ENCODE measurements around the gene USF3.

The USF3 gene

GRCh38 chr3:113741086-113741485 is 44.6 kb upstream of the USF3 start:
- Histone ChIP-seq H2BK5ac (ENCODE audit: low read length) (no peak overlapping the region), H3K79me2 (ENCODE audit: control insufficient read depth, insufficient read depth, low read length) (peaks cover 84% of the 10 kb centered on the region), H3K79me1 (ENCODE audit: low read length) (peaks cover 4% of the 10 kb centered on the region), H3K4me3 (ENCODE audit: low read length) (no peak overlapping the region), H3K4ac (ENCODE audit: low read depth, low read length) (peak overlapping the region; percentile 12), H2BK15ac (replicated peaks; ENCODE audit: low read depth) (no peak overlapping the region), H3K27ac (ENCODE audit: low read depth, low read length) (no peak overlapping the region), H3K9ac (ENCODE audit: low read length) (peak overlapping the region; percentile 9), H3K4me2 (ENCODE audit: low read length) (no peak overlapping the region), H4K8ac (ENCODE audit: low read depth, low read length) (no peak overlapping the region), H4K5ac (ENCODE audit: low read length) (no peak overlapping the region), H3K27me3 (ENCODE audit: insufficient read depth, low read length, poor library complexity) (no peaks in the 10 kb centered on the region), H3K18ac (ENCODE audit: low read length) (no peak overlapping the region), H3K4me1 (ENCODE audit: control insufficient read depth, low read depth, low read length) (peaks cover 4% of the 10 kb centered on the region), H3K56ac (ENCODE audit: low read length) (no peak overlapping the region), H3K23ac (ENCODE audit: low read length) (no peak overlapping the region), H2BK120ac (ENCODE audit: low read depth, low read length) (no peak overlapping the region), H3K36me3 (ENCODE audit: control insufficient read depth, insufficient read depth, low read length) (no peaks in the 10 kb centered on the region), H2AK5ac (ENCODE audit: low read length) (no peak overlapping the region)
- no CpG with 5 or more reads among the region's 5 CpGs for WGBS (ENCODE audit: extremely low coverage, insufficient coverage, low lambda C conversion rate)
- no peak for DNase-seq

- DNase-seq: peak; percentile 79
- no peak overlapping the region for H3K4me2 ChIP-seq (ENCODE audit: low read length)
- H2BK5ac ChIP-seq (ENCODE audit: low read length): no peak overlapping the region
- no peak overlapping the region for H3K56ac ChIP-seq (ENCODE audit: low read length)
- no CpG with 5 or more reads among the region's 3 CpGs for WGBS (ENCODE audit: extremely low coverage, insufficient coverage, low lambda C conversion rate)
- H3K36me3 ChIP-seq (ENCODE audit: control insufficient read depth, insufficient read depth, low read length): no peaks in the 10 kb centered on the region
- H4K8ac ChIP-seq (ENCODE audit: low read depth, low read length): no peak overlapping the region
- H3K27me3 ChIP-seq (ENCODE audit: insufficient read depth, low read length, poor library complexity): no peaks in the 10 kb centered on the region
- no peak overlapping the region for H3K4ac ChIP-seq (ENCODE audit: low read depth, low read length)
- H2BK120ac ChIP-seq (ENCODE audit: low read depth, low read length): no peak overlapping the region
- H3K79me2 ChIP-seq (ENCODE audit: control insufficient read depth, insufficient read depth, low read length): peaks cover 79% of the 10 kb centered on the region
- H2BK15ac ChIP-seq (replicated peaks; ENCODE audit: low read depth): no peak overlapping the region
- peaks cover 2% of the 10 kb centered on the region for H3K4me1 ChIP-seq (ENCODE audit: control insufficient read depth, low read depth, low read length)
- H3K18ac ChIP-seq (ENCODE audit: low read length): no peak overlapping the region
- H3K4me3 ChIP-seq (ENCODE audit: low read length): no peak overlapping the region
- no peak overlapping the region for H3K9ac ChIP-seq (ENCODE audit: low read length)
- H3K27ac ChIP-seq (ENCODE audit: low read depth, low read length): no peak overlapping the region
- peaks cover 4% of the 10 kb centered on the region for H3K79me1 ChIP-seq (ENCODE audit: low read length)
- no peak overlapping the region for H4K5ac ChIP-seq (ENCODE audit: low read length)
- H3K23ac ChIP-seq (ENCODE audit: low read length): no peak overlapping the region
- no peak overlapping the region for H2AK5ac ChIP-seq (ENCODE audit: low read length)
These were observed 40.2 kb upstream of the USF3 start for GRCh38 chr3:113736548-113737089.

DNA sequence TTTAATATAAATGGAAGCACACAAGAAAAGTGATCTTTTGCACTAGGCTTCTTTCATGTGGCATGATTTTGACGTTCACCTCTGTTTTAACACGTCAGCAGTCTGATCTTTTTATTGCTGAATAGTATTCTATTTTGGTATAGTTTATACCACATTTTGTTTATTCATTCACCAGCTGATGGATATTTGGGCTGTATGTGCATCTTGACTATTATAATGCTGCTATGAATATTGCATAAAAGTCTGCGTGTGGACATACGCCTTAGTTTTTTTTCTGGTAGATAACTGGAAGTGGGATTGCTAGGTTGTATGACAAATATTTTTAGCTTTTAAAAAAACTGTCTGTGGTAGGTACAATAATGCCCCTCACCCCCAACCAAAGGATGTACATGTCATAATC is 35.3 kb upstream of the USF3 start:
- no peaks in the 10 kb centered on the region for H3K27me3 ChIP-seq (ENCODE audit: insufficient read depth, low read length, poor library complexity)
- no peak for DNase-seq
- no peak overlapping the region for H3K27ac ChIP-seq (ENCODE audit: low read depth, low read length)
- H2BK15ac ChIP-seq (replicated peaks; ENCODE audit: low read depth): no peak overlapping the region
- H3K4me2 ChIP-seq (ENCODE audit: low read length): no peak overlapping the region
- no peak overlapping the region for H3K9ac ChIP-seq (ENCODE audit: low read length)
- no peaks in the 10 kb centered on the region for H3K36me3 ChIP-seq (ENCODE audit: control insufficient read depth, insufficient read depth, low read length)
- no peak overlapping the region for H3K23ac ChIP-seq (ENCODE audit: low read length)
- no peaks in the 10 kb centered on the region for H3K79me1 ChIP-seq (ENCODE audit: low read length)
- no peak overlapping the region for H3K18ac ChIP-seq (ENCODE audit: low read length)
- H3K4me1 ChIP-seq (ENCODE audit: control insufficient read depth, low read depth, low read length): no peaks in the 10 kb centered on the region
- H2BK120ac ChIP-seq (ENCODE audit: low read depth, low read length): no peak overlapping the region
- no peak overlapping the region for H3K56ac ChIP-seq (ENCODE audit: low read length)
- no peak overlapping the region for H4K8ac ChIP-seq (ENCODE audit: low read depth, low read length)
- peaks cover 64% of the 10 kb centered on the region for H3K79me2 ChIP-seq (ENCODE audit: control insufficient read depth, insufficient read depth, low read length)
- no peak overlapping the region for H2BK5ac ChIP-seq (ENCODE audit: low read length)
- H3K4me3 ChIP-seq (ENCODE audit: low read length): no peak overlapping the region
- H4K5ac ChIP-seq (ENCODE audit: low read length): no peak overlapping the region
- H2AK5ac ChIP-seq (ENCODE audit: low read length): no peak overlapping the region
- no peak overlapping the region for H3K4ac ChIP-seq (ENCODE audit: low read depth, low read length)
- whole genome bisulfite sequencing (ENCODE audit: extremely low coverage, insufficient coverage, low lambda C conversion rate): no CpG with 5 or more reads among the region's 4 CpGs

DNA sequence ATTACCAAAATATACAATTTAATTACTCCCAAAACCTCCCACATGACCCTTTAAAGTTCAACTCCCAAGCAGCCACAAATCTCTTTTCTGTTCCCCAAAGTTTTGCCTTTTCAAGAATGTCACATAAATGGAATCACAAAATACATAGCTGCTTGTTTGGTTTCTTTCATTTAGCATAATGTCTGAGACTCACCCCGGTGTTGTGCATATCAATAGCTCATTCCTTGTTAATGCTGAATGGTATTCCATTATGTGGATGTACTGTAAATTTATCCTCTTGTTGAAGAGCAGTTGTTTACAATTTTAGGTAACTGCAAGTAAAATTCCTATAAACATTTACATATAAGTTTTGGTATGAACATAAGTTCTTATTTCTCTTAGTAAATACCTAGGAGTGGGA is 34.1 kb upstream of the USF3 start:
- Histone ChIP-seq H3K9ac (ENCODE audit: low read length) (no peak overlapping the region), H2BK15ac (replicated peaks; ENCODE audit: low read depth) (no peak overlapping the region), H2BK120ac (ENCODE audit: low read depth, low read length) (no peak overlapping the region), H3K4me3 (ENCODE audit: low read length) (no peak overlapping the region), H3K27me3 (ENCODE audit: insufficient read depth, low read length, poor library complexity) (no peaks in the 10 kb centered on the region), H2BK5ac (ENCODE audit: low read length) (no peak overlapping the region), H4K5ac (ENCODE audit: low read length) (no peak overlapping the region), H2AK5ac (ENCODE audit: low read length) (no peak overlapping the region), H3K56ac (ENCODE audit: low read length) (no peak overlapping the region), H3K27ac (ENCODE audit: low read depth, low read length) (no peak overlapping the region), H3K4me1 (ENCODE audit: control insufficient read depth, low read depth, low read length) (no peaks in the 10 kb centered on the region), H3K18ac (ENCODE audit: low read length) (no peak overlapping the region), H3K4ac (ENCODE audit: low read depth, low read length) (no peak overlapping the region), H3K79me1 (ENCODE audit: low read length) (no peaks in the 10 kb centered on the region), H4K8ac (ENCODE audit: low read depth, low read length) (no peak overlapping the region), H3K79me2 (ENCODE audit: control insufficient read depth, insufficient read depth, low read length) (peaks cover 54% of the 10 kb centered on the region), H3K4me2 (ENCODE audit: low read length) (no peak overlapping the region), H3K36me3 (ENCODE audit: control insufficient read depth, insufficient read depth, low read length) (no peaks in the 10 kb centered on the region), H3K23ac (ENCODE audit: low read length) (no peak overlapping the region)
- no CpG with 5 or more reads among the region's 1 CpG for WGBS (ENCODE audit: extremely low coverage, insufficient coverage, low lambda C conversion rate)
- DNase-seq: no peak

GRCh38 chr3:113728661-113729060 is 32.2 kb upstream of the USF3 start:
- no peak for DNase-seq
- Histone ChIP-seq H3K4me2 (ENCODE audit: low read length) (no peak overlapping the region), H3K36me3 (ENCODE audit: control insufficient read depth, insufficient read depth, low read length) (no peaks in the 10 kb centered on the region), H3K27me3 (ENCODE audit: insufficient read depth, low read length, poor library complexity) (no peaks in the 10 kb centered on the region), H3K9ac (ENCODE audit: low read length) (no peak overlapping the region), H2BK15ac (replicated peaks; ENCODE audit: low read depth) (no peak overlapping the region), H3K56ac (ENCODE audit: low read length) (no peak overlapping the region), H3K4ac (ENCODE audit: low read depth, low read length) (no peak overlapping the region), H2BK120ac (ENCODE audit: low read depth, low read length) (no peak overlapping the region), H3K79me2 (ENCODE audit: control insufficient read depth, insufficient read depth, low read length) (peaks cover 45% of the 10 kb centered on the region), H2AK5ac (ENCODE audit: low read length) (no peak overlapping the region), H3K18ac (ENCODE audit: low read length) (no peak overlapping the region), H3K4me1 (ENCODE audit: control insufficient read depth, low read depth, low read length) (no peaks in the 10 kb centered on the region), H3K23ac (ENCODE audit: low read length) (no peak overlapping the region), H3K4me3 (ENCODE audit: low read length) (no peak overlapping the region), H3K27ac (ENCODE audit: low read depth, low read length) (no peak overlapping the region), H3K79me1 (ENCODE audit: low read length) (no peaks in the 10 kb centered on the region), H4K5ac (ENCODE audit: low read length) (no peak overlapping the region), H2BK5ac (ENCODE audit: low read length) (no peak overlapping the region), H4K8ac (ENCODE audit: low read depth, low read length) (no peak overlapping the region)
- no CpG with 5 or more reads among the region's 2 CpGs for WGBS (ENCODE audit: extremely low coverage, insufficient coverage, low lambda C conversion rate)

GRCh38 chr3:113721636-113722035 is 25.2 kb upstream of the USF3 start:
- Histone ChIP-seq H3K36me3 (ENCODE audit: control insufficient read depth, insufficient read depth, low read length) (no peaks in the 10 kb centered on the region), H3K18ac (ENCODE audit: low read length) (no peak overlapping the region), H3K56ac (ENCODE audit: low read length) (no peak overlapping the region), H3K4ac (ENCODE audit: low read depth, low read length) (no peak overlapping the region), H3K23ac (ENCODE audit: low read length) (no peak overlapping the region), H3K4me2 (ENCODE audit: low read length) (no peak overlapping the region), H4K8ac (ENCODE audit: low read depth, low read length) (no peak overlapping the region), H3K79me1 (ENCODE audit: low read length) (peaks cover 3% of the 10 kb centered on the region), H3K27me3 (ENCODE audit: insufficient read depth, low read length, poor library complexity) (no peaks in the 10 kb centered on the region), H3K4me1 (ENCODE audit: control insufficient read depth, low read depth, low read length) (no peaks in the 10 kb centered on the region), H3K9ac (ENCODE audit: low read length) (no peak overlapping the region), H3K4me3 (ENCODE audit: low read length) (no peak overlapping the region), H2BK5ac (ENCODE audit: low read length) (no peak overlapping the region), H2AK5ac (ENCODE audit: low read length) (no peak overlapping the region), H4K5ac (ENCODE audit: low read length) (no peak overlapping the region), H2BK15ac (replicated peaks; ENCODE audit: low read depth) (no peak overlapping the region), H3K79me2 (ENCODE audit: control insufficient read depth, insufficient read depth, low read length) (peaks cover 6% of the 10 kb centered on the region), H2BK120ac (ENCODE audit: low read depth, low read length) (no peak overlapping the region), H3K27ac (ENCODE audit: low read depth, low read length) (no peak overlapping the region)
- DNase-seq: no peak
- WGBS (ENCODE audit: extremely low coverage, insufficient coverage, low lambda C conversion rate): no CpG with 5 or more reads among the region's 3 CpGs
